ENCODE data around the gene KRTAP4-11. TPM values are rescaled to one million over a fixed set of nuclear protein-coding genes. Genes with fewer than 3 reads are reported as not detected.

Gene KRTAP4-11
- total and polyA plus RNA-seq, 10 of the 15 experiments (the other 5 are each of a cell fraction or from before 2014, with no cell fraction given): not detected

- POLR2A ChIA-PET: no interaction called here
- Histone ChIP-seq H3K36me3 (ENCODE audit: control insufficient read depth in 2 of 2, insufficient read depth in 2 of 2, low read length in 1 of 2) (no peaks in the 10 kb centered on the region), H3K4me1 (ENCODE audit: control insufficient read depth, insufficient read depth, low read length) (no peaks in the 10 kb centered on the region), H3K9ac (ENCODE audit: control insufficient read depth, insufficient read depth, low read length) (no peak overlapping the region), H3K4me3 (no peak overlapping the region), H3K27ac (ENCODE audit: control insufficient read depth, insufficient read depth) (no peak overlapping the region), H3K4me2 (ENCODE audit: control insufficient read depth, insufficient read depth) (no peak overlapping the region), H3K9me3 (replicated peaks; ENCODE audit: control insufficient read depth, insufficient read depth, low read length) (no peaks in the 10 kb centered on the region), H3K27me3 (replicated peaks in 1 of 2; ENCODE audit: control insufficient read depth in 2 of 2, insufficient read depth in 2 of 2, low read length in 1 of 2) (no peaks in the 10 kb centered on the region), H3K79me2 (ENCODE audit: control insufficient read depth, insufficient read depth, low read length) (no peaks in the 10 kb centered on the region), H2AFZ (ENCODE audit: control insufficient read depth, low read depth, low read length) (no peak overlapping the region), H4K20me1 (ENCODE audit: control insufficient read depth, insufficient read depth) (no peaks in the 10 kb centered on the region)
- no TSS peak for BruUV-seq (replicated peaks)
- CTCF ChIA-PET: no interaction called here
- TF ChIP-seq PAX8 (IDR thresholded peaks at IDR 0.05): no peak
- no peak for TF ChIP-seq CBX5 (IDR thresholded peaks at IDR 0.05; ENCODE audit: low read depth)
- no peak for DNase-seq (ENCODE audit: low read depth, low spot score)
- WGBS (ENCODE audit: insufficient coverage, insufficient replicate concordance, low lambda C conversion rate, missing lambda C conversion rate): 4% methylated on average over 2 of the region's 2 CpGs
- intact Hi-C loops (cut with micrococcal nuclease; ENCODE audit: unreplicated experiment) (no loop called here), in situ Hi-C loops (cut with MboI) (no loop called here)
- no peak for ATAC-seq
- SMC1A ChIA-PET (ENCODE audit: uncharacterized antibody, unreplicated experiment): no interaction called here
- RAD21 ChIA-PET (ENCODE audit: unreplicated experiment): no interaction called here
- no peak for FAIRE-seq
These were observed 33.4 kb upstream of the KRTAP4-11 start for GRCh38 chr17:41151525-41151924.

GRCh38 chr17:41150026-41150425 is 31.9 kb upstream of the KRTAP4-11 start:
- Histone ChIP-seq H3K27ac (ENCODE audit: control insufficient read depth, insufficient read depth) (no peak overlapping the region), H3K9ac (ENCODE audit: control insufficient read depth, insufficient read depth, low read length) (no peak overlapping the region), H3K36me3 (ENCODE audit: control insufficient read depth in 2 of 2, insufficient read depth in 2 of 2, low read length in 1 of 2) (no peaks in the 10 kb centered on the region), H3K4me3 (no peak overlapping the region), H2AFZ (ENCODE audit: control insufficient read depth, low read depth, low read length) (no peak overlapping the region), H3K4me2 (ENCODE audit: control insufficient read depth, insufficient read depth) (no peak overlapping the region), H3K9me3 (replicated peaks; ENCODE audit: control insufficient read depth, insufficient read depth, low read length) (no peaks in the 10 kb centered on the region), H3K79me2 (ENCODE audit: control insufficient read depth, insufficient read depth, low read length) (no peaks in the 10 kb centered on the region), H3K4me1 (ENCODE audit: control insufficient read depth, insufficient read depth, low read length) (no peaks in the 10 kb centered on the region), H4K20me1 (ENCODE audit: control insufficient read depth, insufficient read depth) (no peaks in the 10 kb centered on the region), H3K27me3 (replicated peaks in 1 of 2; ENCODE audit: control insufficient read depth in 2 of 2, insufficient read depth in 2 of 2, low read length in 1 of 2) (no peaks in the 10 kb centered on the region)
- no TSS peak for BruUV-seq (replicated peaks)
- intact Hi-C loops (cut with micrococcal nuclease; ENCODE audit: unreplicated experiment) (no loop called here), in situ Hi-C loops (cut with MboI) (no loop called here)
- ChIA-PET POLR2A (interaction anchor here (0.5 kb wide), 1 partner anchor 1707 kb away, joined by 3 read pairs; no protein-coding TSS in a partner anchor), SMC1A (ENCODE audit: uncharacterized antibody, unreplicated experiment) (no interaction called here), CTCF (no interaction called here), RAD21 (ENCODE audit: unreplicated experiment) (no interaction called here)
- no peak for ATAC-seq
- no peak for FAIRE-seq
- WGBS (ENCODE audit: insufficient coverage, insufficient replicate concordance, low lambda C conversion rate, missing lambda C conversion rate): 12% methylated on average over 4 of the region's 4 CpGs
- DNase-seq (ENCODE audit: low read depth, low spot score): no peak
- no peak for TF ChIP-seq RBBP5 (conservative IDR thresholded peaks at IDR 0.05)
- no peak for TF ChIP-seq CREB1 (IDR thresholded peaks at IDR 0.05; ENCODE audit: low read depth)
- no peak for TF ChIP-seq MLLT1 (IDR thresholded peaks at IDR 0.05)
- TF ChIP-seq MXI1 (IDR thresholded peaks at IDR 0.05; ENCODE audit: low read depth, low read length): no peak
- TF ChIP-seq SKIL (IDR thresholded peaks at IDR 0.05; ENCODE audit: low read depth, poor library complexity, severe bottlenecking): no peak
- no peak for TF ChIP-seq GATAD2B (conservative IDR thresholded peaks at IDR 0.05; ENCODE audit: low read depth)
- TF ChIP-seq IKZF1 (conservative IDR thresholded peaks at IDR 0.05): no peak
- no peak for TF ChIP-seq NFYB (IDR thresholded peaks at IDR 0.05; ENCODE audit: insufficient read depth, low read depth, low read length)
- no peak for TF ChIP-seq NRF1 (conservative IDR thresholded peaks at IDR 0.05; ENCODE audit: low read depth, low read length)
- TF ChIP-seq KLF5 (IDR thresholded peaks at IDR 0.05; ENCODE audit: partially characterized antibody): no peak
- TF ChIP-seq WRNIP1 (IDR thresholded peaks at IDR 0.05; ENCODE audit: borderline replicate concordance, low read depth, low read length): no peak
- no peak for TF ChIP-seq E2F4 (IDR thresholded peaks at IDR 0.05; ENCODE audit: low read depth, low read length)
- TF ChIP-seq RUNX3 (IDR thresholded peaks at IDR 0.05; ENCODE audit: low read length): no peak
- no peak for TF ChIP-seq SIX5 (IDR thresholded peaks at IDR 0.05; ENCODE audit: low read depth, low read length, severe bottlenecking)
